ENCODE data around the gene RIMBP2.

GRCh38 chr12:130613831-130614529, 102.1 kb downstream of the RIMBP2 start:
- TF ChIP-seq CTCF (optimal IDR thresholded peaks at IDR 0.05 in 1 of 3, IDR thresholded peaks at IDR 0.05 in 1 of 3, conservative IDR thresholded peaks at IDR 0.05 in 1 of 3; ENCODE audit: extremely low read depth in 1 of 3, insufficient read depth in 2 of 3, low read length in 3 of 3) (no peak), EZH2 (IDR thresholded peaks at IDR 0.05; ENCODE audit: low read length) (no peak)
